Kidney epithelial cell (primary cell): Measurements from ENCODE around the gene EBLN2. TPM values are rescaled to one million over a fixed set of nuclear protein-coding genes. Genes with fewer than 3 reads are reported as not detected.

Source experiments
- DNase-seq: peaks from one replicate; pipeline ENCODE4 v3.0.0-alpha.2; 2010; ENCODE audit warnings: low read depth
- H3K27me3 ChIP-seq: 2 replicates; pipeline ENCODE4 v1.6.0; 2011; ENCODE audit warnings: low read length; ENCODE audit not compliant: control insufficient read depth, insufficient read depth
- H3K36me3 ChIP-seq: 2 replicates; pipeline ENCODE4 v1.5.1; 2011; ENCODE audit warnings: low read length; ENCODE audit not compliant: control insufficient read depth, insufficient read depth
- H3K4me3 ChIP-seq: 2 replicates; pipeline ENCODE4 v1.5.1; 2011; ENCODE audit warnings: low read depth, mild to moderate bottlenecking, control low read depth, low read length
- total RNA-seq: library from RNA; depleted of rRNA; stranded (reverse); fragments of >200 nt; gene quantifications from 2 replicates; pipeline ENCODE4 v1.2.3, GENCODE V29; 2015
- TF ChIP-seq, protein P1 (sequence below): IDR thresholded peaks from 2 replicates; pipeline ENCODE4 v1.5.1; 2011; ENCODE audit warnings: mild to moderate bottlenecking, moderate library complexity, low read length, control low read depth, inconsistent platforms; ENCODE audit not compliant: insufficient read depth, poor library complexity, severe bottlenecking

The EBLN2 gene
- total RNA-seq, 1 donor from 2014 or later = 1.1 TPM

DNA sequence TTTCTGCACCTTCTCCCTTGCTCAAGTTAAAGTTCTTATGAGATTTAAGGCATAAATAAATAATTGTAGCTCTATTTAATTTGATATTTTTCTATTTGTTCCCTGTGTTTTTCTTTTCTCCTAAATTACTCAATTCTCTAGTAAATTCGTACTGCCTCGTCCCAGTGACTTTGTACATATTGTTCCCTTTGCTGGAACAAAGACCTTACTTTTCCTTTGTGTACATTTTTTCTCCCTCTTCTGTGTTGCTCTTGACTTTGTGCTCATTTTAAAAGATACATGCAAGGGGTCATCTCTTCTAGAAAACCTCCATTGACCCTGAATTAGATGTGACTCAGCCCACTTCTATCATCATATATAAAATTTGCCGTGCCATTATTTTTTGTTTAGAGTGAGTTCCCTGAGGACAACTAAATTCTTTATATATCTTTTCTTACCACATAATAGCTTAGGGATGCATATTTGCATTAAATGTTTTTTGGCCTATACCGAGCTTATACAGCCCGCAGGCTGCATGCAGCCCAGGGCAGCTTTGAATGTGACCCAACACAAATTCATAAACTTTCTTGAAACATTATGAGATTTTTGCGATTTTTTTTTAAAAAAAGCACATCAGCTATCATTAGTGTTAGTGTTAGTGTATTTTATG lies 35.2 kb upstream of the EBLN2 start:
- DNase-seq = no peak
- H3K4me3 ChIP-seq = no peak overlapping the region
- TF ChIP-seq, protein P1, sequence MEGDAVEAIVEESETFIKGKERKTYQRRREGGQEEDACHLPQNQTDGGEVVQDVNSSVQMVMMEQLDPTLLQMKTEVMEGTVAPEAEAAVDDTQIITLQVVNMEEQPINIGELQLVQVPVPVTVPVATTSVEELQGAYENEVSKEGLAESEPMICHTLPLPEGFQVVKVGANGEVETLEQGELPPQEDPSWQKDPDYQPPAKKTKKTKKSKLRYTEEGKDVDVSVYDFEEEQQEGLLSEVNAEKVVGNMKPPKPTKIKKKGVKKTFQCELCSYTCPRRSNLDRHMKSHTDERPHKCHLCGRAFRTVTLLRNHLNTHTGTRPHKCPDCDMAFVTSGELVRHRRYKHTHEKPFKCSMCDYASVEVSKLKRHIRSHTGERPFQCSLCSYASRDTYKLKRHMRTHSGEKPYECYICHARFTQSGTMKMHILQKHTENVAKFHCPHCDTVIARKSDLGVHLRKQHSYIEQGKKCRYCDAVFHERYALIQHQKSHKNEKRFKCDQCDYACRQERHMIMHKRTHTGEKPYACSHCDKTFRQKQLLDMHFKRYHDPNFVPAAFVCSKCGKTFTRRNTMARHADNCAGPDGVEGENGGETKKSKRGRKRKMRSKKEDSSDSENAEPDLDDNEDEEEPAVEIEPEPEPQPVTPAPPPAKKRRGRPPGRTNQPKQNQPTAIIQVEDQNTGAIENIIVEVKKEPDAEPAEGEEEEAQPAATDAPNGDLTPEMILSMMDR = no peak
- no peaks in the 10 kb centered on the region for H3K27me3 ChIP-seq
- no peaks in the 10 kb centered on the region for H3K36me3 ChIP-seq

DNA sequence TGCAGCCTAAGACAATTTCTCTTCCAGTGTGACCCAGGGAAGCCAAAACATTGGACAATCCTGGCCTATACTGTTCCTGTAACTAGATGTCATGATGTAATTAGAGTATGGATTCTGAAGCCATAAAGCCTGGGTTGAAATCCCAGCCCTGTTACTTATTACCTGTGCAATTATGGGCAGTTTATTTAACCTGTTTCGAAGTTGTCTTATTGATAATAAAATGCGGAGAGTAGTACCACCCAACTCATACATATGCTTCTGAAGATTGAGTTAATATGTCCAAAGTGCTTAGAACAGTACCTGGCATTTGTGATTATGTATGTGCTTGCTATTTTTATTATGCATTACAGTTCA lies 34.7 kb upstream of the EBLN2 start:
- no peak for DNase-seq
- no peaks in the 10 kb centered on the region for H3K27me3 ChIP-seq
- H3K36me3 ChIP-seq = no peaks in the 10 kb centered on the region
- TF ChIP-seq, protein P1 = no peak
- no peak overlapping the region for H3K4me3 ChIP-seq

DNA sequence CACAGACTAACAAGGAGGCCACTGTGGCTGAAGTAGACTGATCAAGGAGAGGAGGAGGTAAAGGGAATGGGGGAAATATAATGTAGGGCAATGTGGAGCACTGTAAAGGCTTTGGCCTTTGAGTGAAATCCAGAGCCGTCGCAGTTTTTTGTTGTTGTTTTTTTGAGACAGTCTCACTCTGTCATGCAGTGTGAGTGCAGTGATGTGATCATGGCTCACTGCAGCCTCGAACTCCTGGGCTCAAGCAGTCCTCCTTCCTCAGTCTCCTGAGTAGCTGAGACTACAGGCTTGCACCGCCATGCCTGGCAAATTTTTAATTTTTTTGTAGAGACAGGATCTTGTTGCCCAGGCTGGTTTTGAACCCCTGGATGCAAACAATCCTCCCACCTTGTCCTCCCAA lies 32.7 kb upstream of the EBLN2 start:
- Histone ChIP-seq H3K36me3 (no peaks in the 10 kb centered on the region), H3K27me3 (no peaks in the 10 kb centered on the region), H3K4me3 (no peak overlapping the region)
- TF ChIP-seq, protein P1 = no peak
- DNase-seq = no peak

DNA sequence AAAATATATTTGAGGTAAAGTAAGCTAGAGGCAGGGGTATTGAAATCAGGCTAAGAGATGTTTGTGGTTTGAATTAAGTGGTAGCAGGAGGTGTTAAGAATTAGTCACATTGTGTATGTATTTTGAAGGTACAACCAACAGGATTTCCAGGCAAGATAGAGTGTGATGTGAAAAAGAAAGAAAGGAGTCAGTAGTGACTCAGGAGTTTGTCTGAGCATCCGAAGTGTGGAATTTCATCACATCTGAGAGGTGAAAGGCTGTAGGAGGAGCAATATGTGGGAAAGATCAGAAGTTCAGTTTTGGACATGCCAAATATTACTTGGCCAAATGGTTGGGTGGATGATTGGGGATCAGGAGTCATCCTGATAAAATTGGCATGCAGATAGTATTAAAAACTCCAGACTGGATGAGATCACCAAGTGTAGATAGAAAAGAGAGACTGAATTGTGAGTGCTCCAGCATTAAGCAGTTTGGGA lies 32.1 kb upstream of the EBLN2 start:
- Histone ChIP-seq H3K27me3 (no peaks in the 10 kb centered on the region), H3K36me3 (no peaks in the 10 kb centered on the region), H3K4me3 (no peak overlapping the region)
- peak; percentile 65 for DNase-seq
- TF ChIP-seq, protein P1 = no peak

DNA sequence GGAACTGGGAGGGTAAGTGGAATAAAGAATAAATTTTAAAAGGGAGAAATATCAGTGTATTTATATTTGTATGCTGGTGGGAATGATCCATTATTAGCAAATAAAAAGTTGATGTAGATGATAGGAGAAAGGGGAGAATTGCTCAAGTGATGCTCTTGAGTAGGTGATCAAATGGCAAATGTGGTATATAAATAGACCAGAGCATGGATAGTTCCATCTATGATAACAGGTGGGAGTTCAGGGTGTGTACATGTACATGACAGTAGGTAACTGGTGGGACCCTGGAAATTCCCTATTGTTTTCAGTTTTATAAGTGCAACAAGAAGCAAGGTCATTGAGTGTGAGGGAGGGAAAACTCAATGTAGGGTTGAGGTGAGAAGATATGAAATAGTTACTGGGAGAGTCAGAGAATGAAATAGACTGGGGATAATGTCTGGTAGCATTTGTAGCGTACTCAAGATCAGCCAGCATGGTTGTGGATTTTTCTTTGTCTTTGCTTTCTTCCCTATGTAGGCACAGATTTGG lies 31.3 kb upstream of the EBLN2 start:
- DNase-seq = no peak
- no peaks in the 10 kb centered on the region for H3K36me3 ChIP-seq
- no peak overlapping the region for H3K4me3 ChIP-seq
- H3K27me3 ChIP-seq = no peaks in the 10 kb centered on the region
- TF ChIP-seq, protein P1 = no peak
